K562 (cell line): Measurements from ENCODE around the gene CISD2. TPM values are rescaled to one million over a fixed set of nuclear protein-coding genes. Genes with fewer than 3 reads are reported as not detected.

Source experiments
- ATAC-seq: fragments of 200-7000 bp; cut with Tn5 transposase; 3 replicates; pipeline ENCODE4 v1.9.1; 2020; ENCODE audit warnings: moderate library complexity
- BruUV-seq: library from RNA; stranded (reverse); fragments of 400-500 nt; replicated peaks from 2 replicates; lab custom pipeline; 2021; lab: Mats Ljungman, UMichigan
- CTCF ChIA-PET: fragments of 300-600 bp; formaldehyde crosslinking; extraction: SDS; loops from one replicate; lab custom pipeline; 2021; ENCODE audit warnings: low intra/inter-chr PET ratio; lab: Yijun Ruan, JAX
- POLR2A ChIA-PET: fragments of 300-600, 350-650 bp; sonication (Branson Sonifier 250); formaldehyde crosslinking; extraction: SDS; loops from one replicate; lab custom pipeline; 2021; ENCODE audit warnings: antibody characterized with exemption, inconsistent platforms; lab: Yijun Ruan, JAX
- DNase-seq, 4 experiments: peaks; one replicate each; pipeline versions ENCODE4 v3.0.0 to v3.0.0-alpha.2; 2011 to 2018; ENCODE audit warnings: low spot score in 3 of 4, mixed read lengths in 3 of 4; ENCODE audit errors: extremely low read depth in 1 of 4
- FAIRE-seq: peaks from 2 replicates; lab custom pipeline; 2011; peaks lifted over from hg19 to GRCh38; lab: Jason Lieb, UNC
- H2AFZ ChIP-seq: 2 replicates; pipeline ENCODE4 v1.6.0; 2011; ENCODE audit warnings: low read depth, low read length, control low read depth, inconsistent platforms
- H3K27ac ChIP-seq: fragments of 200-600 bp; 3 replicates; pipeline ENCODE4 v1.8.0; 2011; ENCODE audit warnings: low read depth, mild to moderate bottlenecking, control low read depth, inconsistent platforms, low read length, moderate library complexity, mixed read lengths; ENCODE audit errors: extremely low read depth
- H3K27me3 ChIP-seq, 2 experiments: fragments of 300-600 bp in 1 of 2; 2 replicates in 1 of 2; 3 replicates in 1 of 2; pipeline versions ENCODE4 v1.6.0 to v1.8.0; 2011; ENCODE audit warnings: inconsistent platforms in 2 of 2, low read length in 2 of 2, mild to moderate bottlenecking in 1 of 2, mixed read lengths in 1 of 2, moderate library complexity in 1 of 2; ENCODE audit not compliant: control insufficient read depth in 2 of 2, insufficient read depth in 2 of 2
- H3K36me3 ChIP-seq: fragments of 300-600 bp; 3 replicates; pipeline ENCODE4 v1.8.0; 2011; ENCODE audit warnings: mild to moderate bottlenecking, low read length, inconsistent platforms; ENCODE audit not compliant: control insufficient read depth, insufficient read depth
- H3K4me1 ChIP-seq, 2 experiments: fragments of 200-600 bp in 1 of 2; replicated peaks in 1 of 2; 2 replicates in 1 of 2; 3 replicates in 1 of 2; pipeline versions ENCODE4 v1.5.1 to v1.8.0; 2011; ENCODE audit warnings: inconsistent platforms in 2 of 2, low read length in 2 of 2, mild to moderate bottlenecking in 1 of 2, mixed read lengths in 1 of 2, moderate library complexity in 1 of 2; ENCODE audit not compliant: control insufficient read depth in 2 of 2, insufficient read depth in 2 of 2
- H3K4me2 ChIP-seq: 2 replicates; pipeline ENCODE4 v1.6.1; 2011; ENCODE audit warnings: low read length, control low read depth, inconsistent platforms, mixed read lengths; ENCODE audit not compliant: insufficient read depth
- H3K4me3 ChIP-seq: fragments of 200-600 bp; sonication (generic), shearing (Covaris generic); 2 replicates; pipeline ENCODE4 v1.5.1; 2016; ENCODE audit warnings: control low read depth, inconsistent platforms
- H3K79me2 ChIP-seq: fragments of 200-600 bp; 3 replicates; pipeline ENCODE4 v1.8.0; 2011; ENCODE audit warnings: low read length, inconsistent platforms; ENCODE audit not compliant: control insufficient read depth, insufficient read depth
- H3K9ac ChIP-seq, 2 experiments: 2 replicates each; pipeline versions ENCODE4 v1.6.0 to v1.6.1; 2011; ENCODE audit warnings: low read depth in 2 of 2, low read length in 2 of 2, control low read depth in 1 of 2, inconsistent platforms in 1 of 2, mild to moderate bottlenecking in 1 of 2, mixed read lengths in 1 of 2; ENCODE audit not compliant: insufficient read depth in 1 of 2
- H3K9me1 ChIP-seq: one replicate; pipeline ENCODE4 v1.6.0; 2011; ENCODE audit warnings: inconsistent platforms, mild to moderate bottlenecking, low read length, moderate library complexity; ENCODE audit not compliant: control insufficient read depth, insufficient read depth
- H3K9me3 ChIP-seq: replicated peaks from 2 replicates; pipeline ENCODE4 v1.5.1; 2011; ENCODE audit warnings: low read depth, low read length, inconsistent platforms; ENCODE audit not compliant: control insufficient read depth, insufficient read depth
- H4K20me1 ChIP-seq: replicated peaks from 2 replicates; pipeline ENCODE4 v1.6.1; 2011; ENCODE audit warnings: low read length, inconsistent platforms, mixed read lengths; ENCODE audit not compliant: control insufficient read depth, insufficient read depth
- MAZ ChIP-seq, 2 experiments: fragments of 450-650 bp in 1 of 2; sonication (generic) in 1 of 2; formaldehyde crosslinking; IDR thresholded peaks in 1 of 2; conservative IDR thresholded peaks in 1 of 2; 2 replicates each; pipeline versions ENCODE4 v1.4.0 to v1.5.0; 2020; ENCODE audit warnings: mild to moderate bottlenecking in 1 of 2, missing genetic modification reagents in 1 of 2
- ZNF696 ChIP-seq: fragments of 250-450 bp; sonication (Bioruptor Pico); conservative IDR thresholded peaks from 2 replicates; pipeline ENCODE4 v1.4.0; 2020; ENCODE audit warnings: mild to moderate bottlenecking, moderate library complexity
- WGBS: fragments of 100-300 bp; shearing (Covaris generic); methylation state at CpG from one replicate; pipeline ENCODE4 v1.1.6; 2016; ENCODE audit warnings: low coverage, mixed read lengths; ENCODE audit not compliant: insufficient coverage; ENCODE audit errors: missing lambda C conversion rate; 5-methylcytosine and 5-hydroxymethylcytosine counted together
- in situ Hi-C: fragments of 300-500 bp; cut with MboI; formaldehyde crosslinking; loops from 4 replicates; pipeline ENCODE4 v1.15.0; 2018; ENCODE audit warnings: inconsistent platforms, mixed read lengths
- intact Hi-C: fragments of 100-400 bp; cut with micrococcal nuclease; formaldehyde crosslinking; loops from 2 replicates; pipeline ENCODE4 v1.14.2; 2022
- polyA plus RNA-seq, 8 experiments: library from polyadenylated mRNA; depleted of rRNA in 4 of 8; stranded (reverse) in 5 of 8; unstranded in 3 of 8; fragments of >200 nt; fragmentation: Nextera tagmentation in 2 of 8; fragmentation: Illumina TruSeq in 1 of 8; extraction: Ambion mirVana in 2 of 8; extraction: Trizol in 1 of 8; gene quantifications; 2 replicates each; pipeline versions ENCODE4 v1.2.1 to v1.2.3, GENCODE V29; 2011 to 2014; ENCODE audit warnings: inconsistent platforms in 1 of 8, missing spikeins in 1 of 8
- total RNA-seq, 7 experiments: library from RNA; depleted of rRNA in 6 of 7; stranded (reverse); fragments of >200 nt in 6 of 7; fragmentation: Illumina TruSeq in 2 of 7; extraction: Trizol in 2 of 7; gene quantifications; 2 replicates each; pipeline versions ENCODE4 v1.2.1 to v1.2.3, GENCODE V29; 2011 to 2021; ENCODE audit warnings: low replicate concordance in 1 of 7
- TF ChIP-seq, protein P1 (sequence below): fragments of 250-450 bp; sonication (Bioruptor Pico); IDR thresholded peaks from 2 replicates; pipeline ENCODE4 v1.4.0; 2020; ENCODE audit warnings: mild to moderate bottlenecking, moderate library complexity
- TF ChIP-seq, protein P2 (sequence below): sonication (generic); formaldehyde crosslinking; IDR thresholded peaks from 2 replicates; pipeline ENCODE4 v1.8.1; 2022; ENCODE audit warnings: missing genetic modification reagents
- TF ChIP-seq, protein P3 (sequence below), 2 experiments: fragments of 450-650 bp; IDR thresholded peaks; 2 replicates each; pipeline ENCODE4 v1.6.1; 2016; ENCODE audit warnings: mild to moderate bottlenecking in 2 of 2, borderline replicate concordance in 1 of 2, low read depth in 1 of 2, moderate library complexity in 1 of 2
- TF ChIP-seq, protein P4 (sequence below), 2 experiments: fragments of 450-650 bp in 1 of 2; sonication (generic) in 1 of 2; formaldehyde crosslinking; conservative IDR thresholded peaks; 2 replicates each; pipeline versions ENCODE4 v1.4.0 to v1.8.1; 2020 to 2022; ENCODE audit warnings: mild to moderate bottlenecking in 1 of 2, missing genetic modification reagents in 1 of 2

CISD2 gene
- total and polyA plus RNA-seq, 9 of the 15 experiments (the other 6 are each of a cell fraction or from before 2014, with no cell fraction given) = 37.8 to 91.4 (median 59.8) TPM

DNA sequence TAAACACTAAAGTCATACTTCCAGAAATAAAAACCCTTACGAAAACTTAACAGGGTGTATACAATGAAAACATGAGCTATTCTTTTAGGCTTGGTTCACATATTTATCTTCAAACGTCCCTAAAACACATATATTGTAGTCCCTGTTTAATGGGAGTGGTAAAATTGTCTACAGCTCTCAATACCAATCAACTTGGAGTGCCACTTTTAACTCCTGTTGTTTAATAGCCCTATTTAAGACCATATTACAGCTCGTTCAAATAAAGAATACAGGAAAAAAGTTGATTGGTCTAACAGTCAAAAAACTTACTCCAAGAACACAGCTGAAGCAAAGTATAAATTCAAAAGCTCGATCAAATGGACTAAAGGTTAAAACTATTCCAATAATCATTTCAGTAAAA lies 45.3 kb upstream of the CISD2 start:
- FAIRE-seq = no peak
- TF ChIP-seq, protein P1, sequence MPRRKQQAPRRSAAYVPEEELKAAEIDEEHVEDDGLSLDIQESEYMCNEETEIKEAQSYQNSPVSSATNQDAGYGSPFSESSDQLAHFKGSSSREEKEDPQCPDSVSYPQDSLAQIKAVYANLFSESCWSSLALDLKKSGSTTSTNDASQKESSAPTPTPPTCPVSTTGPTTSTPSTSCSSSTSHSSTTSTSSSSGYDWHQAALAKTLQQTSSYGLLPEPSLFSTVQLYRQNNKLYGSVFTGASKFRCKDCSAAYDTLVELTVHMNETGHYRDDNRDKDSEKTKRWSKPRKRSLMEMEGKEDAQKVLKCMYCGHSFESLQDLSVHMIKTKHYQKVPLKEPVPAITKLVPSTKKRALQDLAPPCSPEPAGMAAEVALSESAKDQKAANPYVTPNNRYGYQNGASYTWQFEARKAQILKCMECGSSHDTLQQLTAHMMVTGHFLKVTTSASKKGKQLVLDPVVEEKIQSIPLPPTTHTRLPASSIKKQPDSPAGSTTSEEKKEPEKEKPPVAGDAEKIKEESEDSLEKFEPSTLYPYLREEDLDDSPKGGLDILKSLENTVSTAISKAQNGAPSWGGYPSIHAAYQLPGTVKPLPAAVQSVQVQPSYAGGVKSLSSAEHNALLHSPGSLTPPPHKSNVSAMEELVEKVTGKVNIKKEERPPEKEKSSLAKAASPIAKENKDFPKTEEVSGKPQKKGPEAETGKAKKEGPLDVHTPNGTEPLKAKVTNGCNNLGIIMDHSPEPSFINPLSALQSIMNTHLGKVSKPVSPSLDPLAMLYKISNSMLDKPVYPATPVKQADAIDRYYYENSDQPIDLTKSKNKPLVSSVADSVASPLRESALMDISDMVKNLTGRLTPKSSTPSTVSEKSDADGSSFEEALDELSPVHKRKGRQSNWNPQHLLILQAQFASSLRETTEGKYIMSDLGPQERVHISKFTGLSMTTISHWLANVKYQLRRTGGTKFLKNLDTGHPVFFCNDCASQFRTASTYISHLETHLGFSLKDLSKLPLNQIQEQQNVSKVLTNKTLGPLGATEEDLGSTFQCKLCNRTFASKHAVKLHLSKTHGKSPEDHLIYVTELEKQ = no peak
- TF ChIP-seq ZNF696 (CRISPR knock-in tag) (no peak), MAZ (CRISPR knock-in tag; conservative IDR thresholded peaks at IDR 0.05 in 1 of 2, IDR thresholded peaks at IDR 0.05 in 1 of 2) (no peak)
- TF ChIP-seq, protein P2, sequence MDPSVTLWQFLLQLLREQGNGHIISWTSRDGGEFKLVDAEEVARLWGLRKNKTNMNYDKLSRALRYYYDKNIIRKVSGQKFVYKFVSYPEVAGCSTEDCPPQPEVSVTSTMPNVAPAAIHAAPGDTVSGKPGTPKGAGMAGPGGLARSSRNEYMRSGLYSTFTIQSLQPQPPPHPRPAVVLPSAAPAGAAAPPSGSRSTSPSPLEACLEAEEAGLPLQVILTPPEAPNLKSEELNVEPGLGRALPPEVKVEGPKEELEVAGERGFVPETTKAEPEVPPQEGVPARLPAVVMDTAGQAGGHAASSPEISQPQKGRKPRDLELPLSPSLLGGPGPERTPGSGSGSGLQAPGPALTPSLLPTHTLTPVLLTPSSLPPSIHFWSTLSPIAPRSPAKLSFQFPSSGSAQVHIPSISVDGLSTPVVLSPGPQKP (CRISPR knock-in tag) = no peak
- TF ChIP-seq, protein P3, sequence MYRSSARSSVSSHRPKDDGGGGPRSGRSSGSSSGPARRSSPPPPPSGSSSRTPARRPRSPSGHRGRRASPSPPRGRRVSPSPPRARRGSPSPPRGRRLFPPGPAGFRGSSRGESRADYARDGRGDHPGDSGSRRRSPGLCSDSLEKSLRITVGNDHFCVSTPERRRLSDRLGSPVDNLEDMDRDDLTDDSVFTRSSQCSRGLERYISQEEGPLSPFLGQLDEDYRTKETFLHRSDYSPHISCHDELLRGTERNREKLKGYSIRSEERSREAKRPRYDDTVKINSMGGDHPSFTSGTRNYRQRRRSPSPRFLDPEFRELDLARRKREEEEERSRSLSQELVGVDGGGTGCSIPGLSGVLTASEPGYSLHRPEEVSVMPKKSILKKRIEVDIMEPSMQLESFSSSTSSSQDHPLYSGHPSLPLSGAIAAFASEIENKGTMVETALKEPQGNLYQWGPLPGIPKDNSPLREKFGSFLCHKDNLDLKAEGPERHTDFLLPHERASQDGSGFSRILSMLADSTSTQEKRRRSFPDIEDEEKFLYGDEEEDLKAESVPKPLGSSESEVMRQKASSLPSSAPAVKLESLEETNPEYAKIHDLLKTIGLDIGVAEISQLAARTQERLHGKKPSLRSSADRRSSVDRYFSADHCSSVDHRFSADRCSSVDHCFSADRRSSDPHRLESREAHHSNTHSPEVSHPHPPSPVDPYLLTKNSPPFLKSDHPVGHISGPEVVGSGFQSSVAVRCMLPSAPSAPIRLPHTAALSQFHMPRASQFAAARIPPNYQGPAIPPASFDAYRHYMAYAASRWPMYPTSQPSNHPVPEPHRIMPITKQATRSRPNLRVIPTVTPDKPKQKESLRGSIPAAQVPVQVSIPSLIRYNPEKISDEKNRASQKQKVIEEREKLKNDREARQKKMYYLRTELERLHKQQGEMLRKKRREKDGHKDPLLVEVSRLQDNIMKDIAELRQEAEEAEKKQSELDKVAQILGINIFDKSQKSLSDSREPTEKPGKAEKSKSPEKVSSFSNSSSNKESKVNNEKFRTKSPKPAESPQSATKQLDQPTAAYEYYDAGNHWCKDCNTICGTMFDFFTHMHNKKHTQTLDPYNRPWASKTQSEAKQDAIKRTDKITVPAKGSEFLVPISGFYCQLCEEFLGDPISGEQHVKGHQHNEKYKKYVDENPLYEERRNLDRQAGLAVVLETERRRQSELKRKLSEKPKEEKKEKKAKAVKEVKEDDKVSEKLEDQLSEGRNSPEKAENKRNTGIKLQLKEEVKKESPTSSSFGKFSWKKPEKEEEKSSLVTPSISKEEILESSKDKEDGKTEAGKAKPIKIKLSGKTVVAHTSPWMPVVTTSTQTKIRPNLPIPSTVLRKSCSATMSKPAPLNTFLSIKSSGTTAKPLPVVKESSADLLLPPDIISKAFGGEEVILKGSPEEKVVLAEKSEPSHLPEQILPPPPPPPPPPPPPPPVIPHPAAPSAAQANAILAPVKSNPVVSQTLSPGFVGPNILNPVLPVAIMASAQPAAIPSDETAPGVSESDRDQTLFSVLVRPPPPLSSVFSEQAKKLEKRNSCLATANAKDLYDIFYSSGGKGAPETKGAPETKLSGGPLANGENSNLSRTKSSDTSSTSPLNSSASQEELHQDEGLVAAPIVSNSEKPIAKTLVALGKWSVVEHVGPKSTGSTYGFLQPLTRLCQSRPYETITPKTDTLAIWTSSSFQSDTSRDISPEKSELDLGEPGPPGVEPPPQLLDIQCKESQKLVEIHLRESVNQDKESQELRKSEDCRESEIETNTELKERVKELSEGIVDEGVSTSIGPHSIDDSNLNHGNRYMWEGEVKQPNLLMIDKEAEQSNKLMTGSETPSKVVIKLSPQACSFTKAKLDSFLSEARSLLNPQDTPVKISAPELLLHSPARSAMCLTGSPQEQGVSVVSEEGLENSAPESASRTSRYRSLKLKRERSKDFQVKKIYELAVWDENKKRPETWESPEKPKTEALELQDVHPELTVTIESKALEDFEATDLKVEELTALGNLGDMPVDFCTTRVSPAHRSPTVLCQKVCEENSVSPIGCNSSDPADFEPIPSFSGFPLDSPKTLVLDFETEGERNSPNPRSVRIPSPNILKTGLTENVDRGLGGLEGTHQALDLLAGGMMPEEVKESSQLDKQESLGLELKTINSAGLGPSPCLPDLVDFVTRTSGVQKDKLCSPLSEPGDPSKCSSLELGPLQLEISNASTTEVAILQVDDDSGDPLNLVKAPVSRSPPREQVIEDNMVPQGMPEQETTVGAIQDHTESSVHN (IDR thresholded peaks at IDR 0.05; ENCODE audit: borderline replicate concordance in 1 of 2, low read depth in 1 of 2) = no peak
- TF ChIP-seq, protein P4, sequence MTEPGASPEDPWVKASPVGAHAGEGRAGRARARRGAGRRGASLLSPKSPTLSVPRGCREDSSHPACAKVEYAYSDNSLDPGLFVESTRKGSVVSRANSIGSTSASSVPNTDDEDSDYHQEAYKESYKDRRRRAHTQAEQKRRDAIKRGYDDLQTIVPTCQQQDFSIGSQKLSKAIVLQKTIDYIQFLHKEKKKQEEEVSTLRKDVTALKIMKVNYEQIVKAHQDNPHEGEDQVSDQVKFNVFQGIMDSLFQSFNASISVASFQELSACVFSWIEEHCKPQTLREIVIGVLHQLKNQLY (CRISPR knock-in tag; conservative IDR thresholded peaks at IDR 0.05) = no peak

More for the DNA sequence above, 45.3 kb upstream of the CISD2 start:
- ChIA-PET POLR2A (interaction anchor here (0.6 to 4.3 kb wide), 7 partner anchors 11 to 189 kb away, joined by 3 to 23 read pairs (median 3); no protein-coding TSS in a partner anchor), CTCF (no interaction called here)
- Histone ChIP-seq H4K20me1 (peaks cover 58% of the 10 kb centered on the region), H3K27me3 (no peaks in the 10 kb centered on the region), H3K27ac (peak overlapping the region; percentile 59; the same call in 1 of the 3 replicates), H3K79me2 (peaks cover 90% of the 10 kb centered on the region), H3K4me1 (peaks cover 8 to 30% of the 10 kb centered on the region in 2 experiments; a peak in 4 of 5 replicates), H3K4me2 (peak overlapping the region; percentile 95), H3K9me1 (peaks cover 4% of the 10 kb centered on the region), H3K4me3 (peak overlapping the region; percentile 97), H2AFZ (no peak overlapping the region), H3K9me3 (no peaks in the 10 kb centered on the region), H3K9ac (peak overlapping the region in 1 of 2 experiments; percentile 99; a peak in 2 of 4 replicates), H3K36me3 (peaks cover 77% of the 10 kb centered on the region)
- in situ Hi-C loops (no loop called here), intact Hi-C loops (no loop called here)
- DNase-seq (no peak), ATAC-seq (no peak)
- no TSS peak for BruUV-seq
- WGBS = 5% methylated on average over 4 of the region's 4 CpGs
